NT2/D1 (cell line): ENCODE data around the gene TMEM26.

Experiments used
- YY1 ChIP-seq: IDR thresholded peaks from 2 replicates; pipeline ENCODE4 v1.6.1; 2011; ENCODE audit not compliant: insufficient read length, insufficient read depth
- ZNF274 ChIP-seq: IDR thresholded peaks from 2 replicates; pipeline ENCODE4 v1.6.1; 2011; ENCODE audit warnings: mild to moderate bottlenecking, low read depth, low read length

DNA sequence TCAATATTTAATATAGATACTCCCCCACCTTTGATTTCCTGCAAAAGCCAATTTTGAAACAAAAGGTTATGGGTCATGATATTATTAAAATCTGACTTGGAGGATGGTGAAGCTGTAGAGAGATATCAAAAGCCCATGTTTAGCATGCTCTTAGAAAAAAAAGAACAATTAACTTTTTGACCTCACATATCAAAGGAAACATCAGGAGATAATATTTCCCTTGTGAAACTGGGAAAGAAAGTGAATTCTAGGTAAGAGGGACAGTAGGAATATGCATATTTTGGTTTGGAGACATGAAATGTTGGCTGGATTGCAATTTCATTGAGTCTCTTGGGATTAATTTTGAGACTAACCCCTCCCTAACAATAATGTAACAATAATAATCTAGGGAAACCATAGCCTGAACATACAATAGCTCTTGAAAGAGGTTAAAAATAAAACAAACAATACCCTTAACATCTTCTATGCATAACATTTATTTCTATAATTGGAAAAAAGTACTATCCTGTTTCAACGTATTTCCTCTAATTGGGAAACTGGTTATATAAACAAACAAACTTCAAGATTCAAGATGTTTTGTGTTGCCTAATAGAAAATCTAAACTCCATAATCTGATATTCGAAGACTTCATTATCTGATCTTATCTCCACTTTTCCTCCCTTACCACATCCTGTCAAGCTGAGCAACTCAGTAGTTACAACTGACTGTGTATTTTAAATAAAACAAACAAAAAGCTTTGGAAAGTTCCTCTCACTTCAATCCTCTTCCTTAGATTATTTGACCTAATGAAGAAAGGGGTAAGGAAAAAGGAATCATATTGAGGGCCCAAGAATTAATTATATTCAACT lies 14.8 kb downstream of the TMEM26 start:
- TF ChIP-seq ZNF274 (no peak), YY1 (no peak)
